ENCODE results near the gene MALRD1. TPM values are rescaled to one million over a fixed set of nuclear protein-coding genes. Genes with fewer than 3 reads are reported as not detected.

Gene MALRD1
- total RNA-seq, 1 donor from 2014 or later, result 0.84 TPM

GRCh38 chr10:19168584-19168983 is 120.0 kb downstream of the MALRD1 start:
- peak; percentile 52 for TF ChIP-seq CTCF (conservative IDR thresholded peaks at IDR 0.05)
- Mint-ChIP-seq H3K4me1 (no peaks in the 10 kb centered on the region), H3K36me3 (ENCODE audit: low read depth) (no peaks in the 10 kb centered on the region), H3K4me3 (no peak overlapping the region), H3K27ac (ENCODE audit: unreplicated experiment) (no peak overlapping the region), H3K27me3 (ENCODE audit: low read depth) (no peaks in the 10 kb centered on the region), H3K9me3 (no peaks in the 10 kb centered on the region)
- DNase-seq (ENCODE audit: low read depth, low spot score), result no peak

GRCh38 chr10:19169041-19169440 is 120.4 kb downstream of the MALRD1 start:
- no peaks in the 10 kb centered on the region for H3K9me3 Mint-ChIP-seq
- DNase-seq (ENCODE audit: low read depth, low spot score), result no peak
- no peaks in the 10 kb centered on the region for H3K27me3 Mint-ChIP-seq (ENCODE audit: low read depth)
- no peak for TF ChIP-seq CTCF (conservative IDR thresholded peaks at IDR 0.05)
- no peaks in the 10 kb centered on the region for H3K36me3 Mint-ChIP-seq (ENCODE audit: low read depth)
- no peak overlapping the region for H3K4me3 Mint-ChIP-seq
- no peak overlapping the region for H3K27ac Mint-ChIP-seq (ENCODE audit: unreplicated experiment)
- H3K4me1 Mint-ChIP-seq, result no peaks in the 10 kb centered on the region

- Mint-ChIP-seq H3K27ac (ENCODE audit: unreplicated experiment) (no peak overlapping the region), H3K9me3 (no peaks in the 10 kb centered on the region), H3K27me3 (ENCODE audit: low read depth) (no peaks in the 10 kb centered on the region), H3K36me3 (ENCODE audit: low read depth) (no peaks in the 10 kb centered on the region), H3K4me1 (no peaks in the 10 kb centered on the region), H3K4me3 (no peak overlapping the region)
- TF ChIP-seq CTCF (conservative IDR thresholded peaks at IDR 0.05), result no peak
- DNase-seq (ENCODE audit: low read depth, low spot score), result no peak
Measured at GRCh38 chr10:19169684-19170083, 121.1 kb downstream of the MALRD1 start.

GRCh38 chr10:19178675-19179074 is 130.1 kb downstream of the MALRD1 start:
- H3K4me1 Mint-ChIP-seq, result no peaks in the 10 kb centered on the region
- TF ChIP-seq CTCF (conservative IDR thresholded peaks at IDR 0.05), result no peak
- H3K36me3 Mint-ChIP-seq (ENCODE audit: low read depth), result no peaks in the 10 kb centered on the region
- DNase-seq (ENCODE audit: low read depth, low spot score), result no peak
- H3K27me3 Mint-ChIP-seq (ENCODE audit: low read depth), result no peaks in the 10 kb centered on the region
- H3K4me3 Mint-ChIP-seq, result no peak overlapping the region
- H3K27ac Mint-ChIP-seq (ENCODE audit: unreplicated experiment), result no peak overlapping the region
- no peaks in the 10 kb centered on the region for H3K9me3 Mint-ChIP-seq

GRCh38 chr10:19184891-19185290 is 136.3 kb downstream of the MALRD1 start:
- H3K27ac Mint-ChIP-seq (ENCODE audit: unreplicated experiment), result no peak overlapping the region
- TF ChIP-seq CTCF (conservative IDR thresholded peaks at IDR 0.05), result no peak
- H3K9me3 Mint-ChIP-seq, result peaks cover 2% of the 10 kb centered on the region
- H3K27me3 Mint-ChIP-seq (ENCODE audit: low read depth), result no peaks in the 10 kb centered on the region
- no peak for DNase-seq (ENCODE audit: low read depth, low spot score)
- H3K4me3 Mint-ChIP-seq, result no peak overlapping the region
- no peaks in the 10 kb centered on the region for H3K36me3 Mint-ChIP-seq (ENCODE audit: low read depth)
- H3K4me1 Mint-ChIP-seq, result no peaks in the 10 kb centered on the region

GRCh38 chr10:19194866-19195265 is 146.3 kb downstream of the MALRD1 start:
- TF ChIP-seq CTCF (conservative IDR thresholded peaks at IDR 0.05), result no peak
- DNase-seq (ENCODE audit: low read depth, low spot score), result no peak
- H3K9me3 Mint-ChIP-seq, result peaks cover 2% of the 10 kb centered on the region
- no peak overlapping the region for H3K27ac Mint-ChIP-seq (ENCODE audit: unreplicated experiment)
- no peak overlapping the region for H3K4me3 Mint-ChIP-seq
- H3K4me1 Mint-ChIP-seq, result no peaks in the 10 kb centered on the region
- no peaks in the 10 kb centered on the region for H3K36me3 Mint-ChIP-seq (ENCODE audit: low read depth)
- no peaks in the 10 kb centered on the region for H3K27me3 Mint-ChIP-seq (ENCODE audit: low read depth)
